K562 (cell line): ENCODE measurements around the gene DNAJB7. TPM values are rescaled to one million over a fixed set of nuclear protein-coding genes. Genes with fewer than 3 reads are reported as not detected.
A peak's percentile ranks its signal among the peaks of the same experiment; 100 is the strongest.

ENCODE experiments used
- BRCA1 ChIP-seq, 2 experiments: fragments of 450-650 bp in 1 of 2; sonication (generic) in 1 of 2; formaldehyde crosslinking in 1 of 2; IDR thresholded peaks; 2 replicates each; pipeline versions ENCODE4 v1.5.0 to v1.6.1; 2017 to 2020; ENCODE audit warnings: mild to moderate bottlenecking in 1 of 2, missing genetic modification reagents in 1 of 2
- ELF4 ChIP-seq: fragments of 450-650 bp; formaldehyde crosslinking; IDR thresholded peaks from 2 replicates; pipeline ENCODE4 v1.4.0; 2022; ENCODE audit warnings: missing genetic modification characterization
- ETV6 ChIP-seq, 3 experiments: fragments of 150-350 bp in 1 of 3; sonication (generic) in 1 of 3; formaldehyde crosslinking in 1 of 3; IDR thresholded peaks; 2 replicates each; pipeline versions ENCODE4 v1.6.1 to v1.8.0; 2014 to 2022; ENCODE audit warnings: borderline replicate concordance in 2 of 3, low read depth in 2 of 3, antibody characterized with exemption in 1 of 3, low read length in 1 of 3, mild to moderate bottlenecking in 1 of 3, missing genetic modification reagents in 1 of 3
- FOS ChIP-seq: IDR thresholded peaks from 3 replicates; pipeline ENCODE4 v1.6.1; 2011; ENCODE audit not compliant: insufficient read length; ENCODE audit errors: extremely low read depth
- KLF6 ChIP-seq: fragments of 250-450 bp; sonication (Bioruptor Pico); IDR thresholded peaks from 2 replicates; pipeline ENCODE4 v1.4.0; 2020; ENCODE audit warnings: mild to moderate bottlenecking, moderate library complexity, borderline replicate concordance
- RFX7 ChIP-seq: fragments of 250-450 bp; sonication (Bioruptor Pico); IDR thresholded peaks from 2 replicates; pipeline ENCODE4 v1.5.1; 2021; ENCODE audit warnings: mild to moderate bottlenecking
- SAFB2 ChIP-seq: fragments of 200-400 bp; formaldehyde crosslinking; IDR thresholded peaks from 2 replicates; pipeline ENCODE4 v1.6.1; 2018; ENCODE audit warnings: borderline replicate concordance, low read length, low read depth, moderate library complexity; ENCODE audit not compliant: severe bottlenecking
- SMAD3 ChIP-seq: fragments of 450-650 bp; formaldehyde crosslinking; conservative IDR thresholded peaks from 2 replicates; pipeline ENCODE4 v1.4.0; 2020; ENCODE audit warnings: mild to moderate bottlenecking
- STAT5B ChIP-seq: fragments of 250-450 bp; sonication (Bioruptor Pico); IDR thresholded peaks from 2 replicates; pipeline ENCODE4 v1.8.0; 2021; ENCODE audit warnings: mild to moderate bottlenecking, inconsistent platforms
- THRAP3 ChIP-seq: fragments of 450-650 bp; IDR thresholded peaks from 2 replicates; pipeline ENCODE4 v1.6.1; 2016; ENCODE audit warnings: mild to moderate bottlenecking, inconsistent platforms, borderline replicate concordance
- ZBTB17 ChIP-seq: fragments of 450-650 bp; formaldehyde crosslinking; IDR thresholded peaks from 2 replicates; pipeline ENCODE4 v1.4.0; 2020; ENCODE audit warnings: mild to moderate bottlenecking
- ZNF224 ChIP-seq: sonication (generic); formaldehyde crosslinking; IDR thresholded peaks from 2 replicates; pipeline ENCODE4 v1.8.0; 2022; ENCODE audit warnings: mild to moderate bottlenecking, missing genetic modification reagents
- ZNF354B ChIP-seq: fragments of 250-450 bp; sonication (Bioruptor Pico); IDR thresholded peaks from 2 replicates; pipeline ENCODE4 v1.4.0; 2020
- ZNF766 ChIP-seq: fragments of 200-800 bp; sonication (Bioruptor generic); conservative IDR thresholded peaks from 2 replicates; pipeline ENCODE4 v1.6.1; 2016; ENCODE audit warnings: missing genetic modification characterization, missing compliant biosample characterization
- polyA plus RNA-seq, 8 experiments: library from polyadenylated mRNA; depleted of rRNA in 4 of 8; stranded (reverse) in 5 of 8; unstranded in 3 of 8; fragments of >200 nt; fragmentation: Nextera tagmentation in 2 of 8; fragmentation: Illumina TruSeq in 1 of 8; extraction: Ambion mirVana in 2 of 8; extraction: Trizol in 1 of 8; gene quantifications; 2 replicates each; pipeline versions ENCODE4 v1.2.1 to v1.2.3, GENCODE V29; 2011 to 2014; ENCODE audit warnings: inconsistent platforms in 1 of 8, missing spikeins in 1 of 8
- total RNA-seq, 7 experiments: library from RNA; depleted of rRNA in 6 of 7; stranded (reverse); fragments of >200 nt in 6 of 7; fragmentation: Illumina TruSeq in 2 of 7; extraction: Trizol in 2 of 7; gene quantifications; 2 replicates each; pipeline versions ENCODE4 v1.2.1 to v1.2.3, GENCODE V29; 2011 to 2021; ENCODE audit warnings: low replicate concordance in 1 of 7
- TF ChIP-seq, protein P1 (sequence below): fragments of 450-650 bp; formaldehyde crosslinking; IDR thresholded peaks from 2 replicates; pipeline ENCODE4 v1.4.0; 2022; ENCODE audit warnings: missing genetic modification characterization
- TF ChIP-seq, protein P2 (sequence below): fragments of 450-650 bp; IDR thresholded peaks from 2 replicates; pipeline ENCODE4 v1.6.1; 2014; ENCODE audit warnings: low read depth, mild to moderate bottlenecking, moderate library complexity, borderline replicate concordance
- TF ChIP-seq, protein P3 (sequence below), 2 experiments: fragments of 450-650 bp in 1 of 2; sonication (generic) in 1 of 2; formaldehyde crosslinking in 1 of 2; IDR thresholded peaks in 1 of 2; conservative IDR thresholded peaks in 1 of 2; 2 replicates each; pipeline versions ENCODE4 v1.6.1 to v1.8.1; 2016 to 2023; ENCODE audit warnings: mild to moderate bottlenecking in 2 of 2, moderate library complexity in 2 of 2, inconsistent platforms in 1 of 2, missing genetic modification reagents in 1 of 2
- TF ChIP-seq, protein P4 (sequence below): fragments of 250-450 bp; sonication (Bioruptor Pico); IDR thresholded peaks from 2 replicates; pipeline ENCODE4 v1.4.0; 2020; ENCODE audit warnings: mild to moderate bottlenecking, moderate library complexity, borderline replicate concordance

The DNAJB7 gene
- total and polyA plus RNA-seq, 9 of the 15 experiments (the other 6 are each of a cell fraction or from before 2014, with no cell fraction given) = 0.13 to 0.21 TPM; not detected in 7

DNA sequence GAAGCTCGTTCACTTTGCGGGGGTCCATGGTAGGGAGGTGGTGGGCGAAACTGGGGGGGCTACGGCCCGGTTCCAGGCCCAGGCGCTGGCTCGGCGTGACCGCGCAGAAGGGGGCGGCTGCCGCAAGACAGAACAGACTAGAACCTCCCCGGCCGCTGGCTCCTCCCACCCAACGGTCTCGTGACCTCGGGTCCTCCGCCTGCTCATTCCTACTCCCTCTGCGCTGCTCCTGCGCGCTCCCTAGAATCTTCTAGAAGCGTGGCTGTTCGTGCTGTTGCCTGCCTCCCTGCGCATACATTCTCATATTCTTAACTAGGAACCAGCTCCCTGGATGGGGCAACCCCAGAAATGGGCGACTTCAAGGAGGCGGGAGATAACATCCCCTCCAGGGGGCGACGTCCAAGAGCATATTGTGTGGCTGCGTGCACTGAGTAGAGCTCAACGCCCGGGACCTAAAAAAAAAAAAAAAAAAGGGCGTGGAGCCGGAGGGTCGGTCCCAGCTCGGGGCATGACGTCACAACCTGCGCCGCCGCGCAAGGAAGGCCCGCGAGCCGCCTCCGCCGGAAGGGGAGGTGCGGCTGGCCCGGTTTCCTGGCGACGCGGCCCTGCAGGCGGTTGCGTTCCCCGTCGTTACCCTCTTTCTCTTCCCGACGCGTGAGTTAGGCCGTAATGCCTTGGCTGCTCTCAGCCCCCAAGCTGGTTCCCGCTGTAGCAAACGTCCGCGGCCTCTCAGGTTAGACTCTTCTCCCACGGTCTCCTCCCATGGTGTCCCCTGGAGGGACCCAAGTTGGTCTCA is 5.2 kb downstream of the DNAJB7 start, which contains the start of the genes ST13 and XPNPEP3 (continued):
- TF ChIP-seq, protein P1, sequence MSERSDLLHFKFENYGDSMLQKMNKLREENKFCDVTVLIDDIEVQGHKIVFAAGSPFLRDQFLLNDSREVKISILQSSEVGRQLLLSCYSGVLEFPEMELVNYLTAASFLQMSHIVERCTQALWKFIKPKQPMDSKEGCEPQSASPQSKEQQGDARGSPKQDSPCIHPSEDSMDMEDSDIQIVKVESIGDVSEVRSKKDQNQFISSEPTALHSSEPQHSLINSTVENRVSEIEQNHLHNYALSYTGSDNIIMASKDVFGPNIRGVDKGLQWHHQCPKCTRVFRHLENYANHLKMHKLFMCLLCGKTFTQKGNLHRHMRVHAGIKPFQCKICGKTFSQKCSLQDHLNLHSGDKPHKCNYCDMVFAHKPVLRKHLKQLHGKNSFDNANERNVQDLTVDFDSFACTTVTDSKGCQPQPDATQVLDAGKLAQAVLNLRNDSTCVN = no peak
- no peak for TF ChIP-seq SMAD3 (CRISPR knock-in tag)
- TF ChIP-seq BRCA1 (IDR thresholded peaks at IDR 0.05) = no peak
- TF ChIP-seq BRCA1 (CRISPR knock-in tag; IDR thresholded peaks at IDR 0.05) = no peak
- no peak for TF ChIP-seq STAT5B (CRISPR knock-in tag)
- TF ChIP-seq ZNF766 (CRISPR knock-in tag) = no peak
- no peak for TF ChIP-seq ZNF224 (CRISPR knock-in tag)
- TF ChIP-seq THRAP3 = no peak
- TF ChIP-seq ZNF354B (CRISPR knock-in tag) = no peak
- TF ChIP-seq ETV6 (IDR thresholded peaks at IDR 0.05; ENCODE audit: borderline replicate concordance in 1 of 2, low read depth in 2 of 2, low read length in 1 of 2) = no peak
- TF ChIP-seq ETV6 (CRISPR knock-in tag; IDR thresholded peaks at IDR 0.05; ENCODE audit: borderline replicate concordance) = no peak
- TF ChIP-seq KLF6 (CRISPR knock-in tag) = no peak
- TF ChIP-seq, protein P2, sequence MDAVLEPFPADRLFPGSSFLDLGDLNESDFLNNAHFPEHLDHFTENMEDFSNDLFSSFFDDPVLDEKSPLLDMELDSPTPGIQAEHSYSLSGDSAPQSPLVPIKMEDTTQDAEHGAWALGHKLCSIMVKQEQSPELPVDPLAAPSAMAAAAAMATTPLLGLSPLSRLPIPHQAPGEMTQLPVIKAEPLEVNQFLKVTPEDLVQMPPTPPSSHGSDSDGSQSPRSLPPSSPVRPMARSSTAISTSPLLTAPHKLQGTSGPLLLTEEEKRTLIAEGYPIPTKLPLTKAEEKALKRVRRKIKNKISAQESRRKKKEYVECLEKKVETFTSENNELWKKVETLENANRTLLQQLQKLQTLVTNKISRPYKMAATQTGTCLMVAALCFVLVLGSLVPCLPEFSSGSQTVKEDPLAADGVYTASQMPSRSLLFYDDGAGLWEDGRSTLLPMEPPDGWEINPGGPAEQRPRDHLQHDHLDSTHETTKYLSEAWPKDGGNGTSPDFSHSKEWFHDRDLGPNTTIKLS = peak; percentile 39; the same call in 1 of the 2 replicates
- TF ChIP-seq RFX7 (CRISPR knock-in tag) = no peak
- no peak for TF ChIP-seq ELF4 (CRISPR knock-in tag)
- TF ChIP-seq, protein P3, sequence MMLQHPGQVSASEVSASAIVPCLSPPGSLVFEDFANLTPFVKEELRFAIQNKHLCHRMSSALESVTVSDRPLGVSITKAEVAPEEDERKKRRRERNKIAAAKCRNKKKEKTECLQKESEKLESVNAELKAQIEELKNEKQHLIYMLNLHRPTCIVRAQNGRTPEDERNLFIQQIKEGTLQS (IDR thresholded peaks at IDR 0.05) = peak; percentile 88
- TF ChIP-seq, protein P3 (CRISPR knock-in tag; conservative IDR thresholded peaks at IDR 0.05) = no peak; the same call in 1 of the 2 replicates
- TF ChIP-seq FOS = no peak
- TF ChIP-seq, protein P4, sequence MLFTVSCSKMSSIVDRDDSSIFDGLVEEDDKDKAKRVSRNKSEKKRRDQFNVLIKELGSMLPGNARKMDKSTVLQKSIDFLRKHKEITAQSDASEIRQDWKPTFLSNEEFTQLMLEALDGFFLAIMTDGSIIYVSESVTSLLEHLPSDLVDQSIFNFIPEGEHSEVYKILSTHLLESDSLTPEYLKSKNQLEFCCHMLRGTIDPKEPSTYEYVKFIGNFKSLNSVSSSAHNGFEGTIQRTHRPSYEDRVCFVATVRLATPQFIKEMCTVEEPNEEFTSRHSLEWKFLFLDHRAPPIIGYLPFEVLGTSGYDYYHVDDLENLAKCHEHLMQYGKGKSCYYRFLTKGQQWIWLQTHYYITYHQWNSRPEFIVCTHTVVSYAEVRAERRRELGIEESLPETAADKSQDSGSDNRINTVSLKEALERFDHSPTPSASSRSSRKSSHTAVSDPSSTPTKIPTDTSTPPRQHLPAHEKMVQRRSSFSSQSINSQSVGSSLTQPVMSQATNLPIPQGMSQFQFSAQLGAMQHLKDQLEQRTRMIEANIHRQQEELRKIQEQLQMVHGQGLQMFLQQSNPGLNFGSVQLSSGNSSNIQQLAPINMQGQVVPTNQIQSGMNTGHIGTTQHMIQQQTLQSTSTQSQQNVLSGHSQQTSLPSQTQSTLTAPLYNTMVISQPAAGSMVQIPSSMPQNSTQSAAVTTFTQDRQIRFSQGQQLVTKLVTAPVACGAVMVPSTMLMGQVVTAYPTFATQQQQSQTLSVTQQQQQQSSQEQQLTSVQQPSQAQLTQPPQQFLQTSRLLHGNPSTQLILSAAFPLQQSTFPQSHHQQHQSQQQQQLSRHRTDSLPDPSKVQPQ (CRISPR knock-in tag) = no peak
- TF ChIP-seq ZBTB17 (CRISPR knock-in tag) = no peak
- TF ChIP-seq SAFB2 = no peak
